HEK293T (cell line): Measurements from ENCODE around the gene RRAS.

ENCODE experiments used
- SP1 ChIP-seq: fragments of 450-650 bp; IDR thresholded peaks from 2 replicates; pipeline ENCODE4 v1.6.1; 2017
- SUZ12 ChIP-seq: fragments of 450-650 bp; IDR thresholded peaks from 2 replicates; pipeline ENCODE4 v1.6.1; 2016; ENCODE audit warnings: mild to moderate bottlenecking

- TF ChIP-seq SUZ12: no peak
- no peak for TF ChIP-seq SP1
Observed at GRCh38 chr19:49594993-49595818, 44.7 kb downstream of the RRAS start.
